K562 (cell line): Measurements from ENCODE around the gene FGFRL1. TPM values are rescaled to one million over a fixed set of nuclear protein-coding genes. Genes with fewer than 3 reads are reported as not detected.

ENCODE experiments used
- CAMTA2 ChIP-seq: fragments of 250-450 bp; sonication (Bioruptor Pico); conservative IDR thresholded peaks from 2 replicates; pipeline ENCODE4 v1.5.1; 2022
- CREB1 ChIP-seq, 2 experiments: sonication (generic) in 1 of 2; formaldehyde crosslinking in 1 of 2; IDR thresholded peaks; 2 replicates each; pipeline versions ENCODE4 v1.6.1 to v1.8.0; 2012 to 2022; ENCODE audit warnings: inconsistent platforms in 1 of 2, mild to moderate bottlenecking in 1 of 2, missing genetic modification reagents in 1 of 2, moderate library complexity in 1 of 2
- CREB5 ChIP-seq: fragments of 250-450 bp; sonication (Bioruptor Pico); IDR thresholded peaks from 2 replicates; pipeline ENCODE4 v1.5.0; 2020; ENCODE audit warnings: mild to moderate bottlenecking
- EP400 ChIP-seq: fragments of 450-650 bp; IDR thresholded peaks from 2 replicates; pipeline ENCODE4 v1.6.1; 2017; ENCODE audit warnings: antibody characterized with exemption, mild to moderate bottlenecking, moderate library complexity
- ESRRA ChIP-seq: fragments of 450-650 bp; IDR thresholded peaks from 2 replicates; pipeline ENCODE4 v1.6.1; 2014; ENCODE audit warnings: low read depth, mild to moderate bottlenecking, moderate library complexity, borderline replicate concordance
- HMGN3 ChIP-seq: IDR thresholded peaks from 2 replicates; pipeline ENCODE4 v1.6.1; 2011; ENCODE audit warnings: borderline replicate concordance, low read depth, mild to moderate bottlenecking, mixed read lengths, low read length; ENCODE audit not compliant: insufficient read length; ENCODE audit errors: extremely low read depth
- KDM5B ChIP-seq: fragments of 200-600 bp; sonication (generic); IDR thresholded peaks from 2 replicates; pipeline ENCODE4 v1.6.1; 2012; ENCODE audit warnings: low read depth, mild to moderate bottlenecking, moderate library complexity, low read length, control low read depth, inconsistent platforms; ENCODE audit not compliant: insufficient replicate concordance
- KHSRP ChIP-seq: fragments of 450-650 bp; IDR thresholded peaks from 2 replicates; pipeline ENCODE4 v1.6.1; 2017
- MTA3 ChIP-seq: fragments of 450-650 bp; formaldehyde crosslinking; IDR thresholded peaks from 2 replicates; pipeline ENCODE4 v1.6.1; 2017; ENCODE audit warnings: mild to moderate bottlenecking, borderline replicate concordance
- NRF1 ChIP-seq, 2 experiments: fragments of 450-650 bp; IDR thresholded peaks in 1 of 2; conservative IDR thresholded peaks in 1 of 2; 2 replicates each; pipeline ENCODE4 v1.6.1; 2014; ENCODE audit warnings: mild to moderate bottlenecking in 2 of 2
- SAFB ChIP-seq: fragments of 200-400 bp; formaldehyde crosslinking; IDR thresholded peaks from 2 replicates; pipeline ENCODE4 v1.6.1; 2017; ENCODE audit warnings: low read depth, low read length, borderline replicate concordance
- SAP30 ChIP-seq: fragments of 200-600 bp; sonication (generic); IDR thresholded peaks from 2 replicates; pipeline ENCODE4 v1.6.1; 2012; ENCODE audit warnings: borderline replicate concordance, low read depth, mild to moderate bottlenecking, moderate library complexity, low read length, control low read depth, inconsistent platforms; ENCODE audit not compliant: insufficient read depth, poor library complexity, severe bottlenecking
- SMARCA5 ChIP-seq: fragments of 450-650 bp; IDR thresholded peaks from 2 replicates; pipeline ENCODE4 v1.6.1; 2016
- TARDBP ChIP-seq: fragments of 450-650 bp; IDR thresholded peaks from 2 replicates; pipeline ENCODE4 v1.6.1; 2016
- ZBTB1 ChIP-seq: sonication (generic); formaldehyde crosslinking; IDR thresholded peaks from 2 replicates; pipeline ENCODE4 v1.8.1; 2023; ENCODE audit warnings: missing genetic modification reagents, low read depth, mild to moderate bottlenecking, borderline replicate concordance
- ZFX ChIP-seq: sonication (generic); formaldehyde crosslinking; IDR thresholded peaks from 2 replicates; pipeline ENCODE4 v1.8.0; 2022; ENCODE audit warnings: mild to moderate bottlenecking, missing genetic modification reagents, moderate library complexity
- ZNF217 ChIP-seq: sonication (generic); formaldehyde crosslinking; IDR thresholded peaks from 2 replicates; pipeline ENCODE4 v1.8.0; 2022; ENCODE audit warnings: mild to moderate bottlenecking, missing genetic modification reagents
- polyA plus RNA-seq, 8 experiments: library from polyadenylated mRNA; depleted of rRNA in 4 of 8; stranded (reverse) in 5 of 8; unstranded in 3 of 8; fragments of >200 nt; fragmentation: Nextera tagmentation in 2 of 8; fragmentation: Illumina TruSeq in 1 of 8; extraction: Ambion mirVana in 2 of 8; extraction: Trizol in 1 of 8; gene quantifications; 2 replicates each; pipeline versions ENCODE4 v1.2.1 to v1.2.3, GENCODE V29; 2011 to 2014; ENCODE audit warnings: inconsistent platforms in 1 of 8, missing spikeins in 1 of 8
- total RNA-seq, 7 experiments: library from RNA; depleted of rRNA in 6 of 7; stranded (reverse); fragments of >200 nt in 6 of 7; fragmentation: Illumina TruSeq in 2 of 7; extraction: Trizol in 2 of 7; gene quantifications; 2 replicates each; pipeline versions ENCODE4 v1.2.1 to v1.2.3, GENCODE V29; 2011 to 2021; ENCODE audit warnings: low replicate concordance in 1 of 7
- TF ChIP-seq, protein P1 (sequence below): sonication (generic); formaldehyde crosslinking; IDR thresholded peaks from 2 replicates; pipeline ENCODE4 v1.8.0; 2022; ENCODE audit warnings: missing genetic modification reagents, mild to moderate bottlenecking, borderline replicate concordance
- TF ChIP-seq, protein P2 (sequence below): fragments of 450-650 bp; IDR thresholded peaks from 2 replicates; pipeline ENCODE4 v1.7.1; 2018; ENCODE audit warnings: mild to moderate bottlenecking, low read depth; ENCODE audit not compliant: partially characterized antibody
- TF ChIP-seq, protein P3 (sequence below): fragments of 200-800 bp; sonication (Bioruptor generic); IDR thresholded peaks from 2 replicates; pipeline ENCODE4 v1.6.1; 2017; ENCODE audit warnings: missing genetic modification characterization, missing compliant biosample characterization

The FGFRL1 gene
- total and polyA plus RNA-seq, 9 of the 15 experiments (the other 6 are each of a cell fraction or from before 2014, with no cell fraction given), result 0.34 to 49.9 (median 14.6) TPM

DNA sequence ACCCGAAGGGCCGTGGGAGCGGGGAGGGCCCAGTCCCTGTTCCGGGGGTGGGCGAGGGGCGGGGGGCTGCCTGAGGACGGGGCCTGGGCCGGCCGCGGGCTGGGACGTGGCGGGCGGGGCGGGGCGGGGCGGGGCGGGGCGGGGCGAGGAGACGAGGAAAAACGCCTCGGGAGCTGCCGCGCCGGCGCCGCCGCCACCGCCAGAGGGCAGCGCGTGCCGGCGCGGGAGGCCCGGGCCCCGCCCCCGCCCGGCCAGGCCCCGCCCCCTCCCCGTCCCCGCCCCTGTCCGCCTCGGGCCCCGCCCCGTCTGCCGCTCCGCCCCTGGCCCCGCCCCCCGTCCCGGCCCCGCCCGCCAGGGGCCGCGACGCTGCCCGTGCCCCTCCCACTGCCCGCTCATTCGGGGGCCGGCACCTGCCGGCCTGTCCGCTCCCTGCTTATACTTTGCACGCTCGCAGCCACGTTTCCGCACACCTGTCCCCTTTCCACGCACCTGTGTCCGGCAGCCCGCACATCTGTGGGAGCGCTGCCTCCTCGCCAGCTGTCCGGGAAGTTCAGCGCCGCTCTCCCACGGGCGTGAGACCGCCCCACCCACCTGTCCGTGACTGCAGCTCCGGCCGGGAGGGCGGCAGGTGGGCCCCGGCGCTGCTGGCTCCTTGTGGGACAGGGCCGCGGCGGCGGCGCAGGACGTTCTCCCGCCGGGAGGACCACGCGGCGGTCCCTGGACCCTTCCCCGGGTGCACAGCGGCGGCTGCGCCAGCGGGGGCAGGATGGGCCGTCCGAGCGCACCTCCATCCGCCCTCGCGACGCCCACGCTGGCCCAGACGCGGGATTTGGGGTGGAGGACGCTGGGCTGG is 1.7 kb upstream of the FGFRL1 start (continued):
- TF ChIP-seq ESRRA (no peak), SAP30 (peak; percentile 73), ZFX (CRISPR knock-in tag) (peak; percentile 35), NRF1 (conservative IDR thresholded peaks at IDR 0.05 in 1 of 2, IDR thresholded peaks at IDR 0.05 in 1 of 2) (peak; percentile 85 to 87), HMGN3 (peak; percentile 60), CREB5 (CRISPR knock-in tag) (no peak), KHSRP (no peak), CAMTA2 (CRISPR knock-in tag) (0 out of 2 replicates have a peak, but pooled peaks have one; percentile 13), ZNF217 (CRISPR knock-in tag) (no peak), CREB1 (IDR thresholded peaks at IDR 0.05) (no peak), CREB1 (CRISPR knock-in tag; IDR thresholded peaks at IDR 0.05) (peak; percentile 35; the same call in 1 of the 2 replicates), EP400 (no peak; the same call in 1 of the 2 replicates), ZBTB1 (peak; percentile 36; the same call in 1 of the 2 replicates), MTA3 (peak; percentile 27; the same call in 1 of the 2 replicates), TARDBP (0 out of 2 replicates have a peak, but pooled peaks have one; percentile 28), SAFB (peak; percentile 83), SMARCA5 (no peak), KDM5B (peak; percentile 62)
- TF ChIP-seq, protein P1, sequence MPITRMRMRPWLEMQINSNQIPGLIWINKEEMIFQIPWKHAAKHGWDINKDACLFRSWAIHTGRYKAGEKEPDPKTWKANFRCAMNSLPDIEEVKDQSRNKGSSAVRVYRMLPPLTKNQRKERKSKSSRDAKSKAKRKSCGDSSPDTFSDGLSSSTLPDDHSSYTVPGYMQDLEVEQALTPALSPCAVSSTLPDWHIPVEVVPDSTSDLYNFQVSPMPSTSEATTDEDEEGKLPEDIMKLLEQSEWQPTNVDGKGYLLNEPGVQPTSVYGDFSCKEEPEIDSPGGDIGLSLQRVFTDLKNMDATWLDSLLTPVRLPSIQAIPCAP (CRISPR knock-in tag), result no peak
- TF ChIP-seq, protein P2, sequence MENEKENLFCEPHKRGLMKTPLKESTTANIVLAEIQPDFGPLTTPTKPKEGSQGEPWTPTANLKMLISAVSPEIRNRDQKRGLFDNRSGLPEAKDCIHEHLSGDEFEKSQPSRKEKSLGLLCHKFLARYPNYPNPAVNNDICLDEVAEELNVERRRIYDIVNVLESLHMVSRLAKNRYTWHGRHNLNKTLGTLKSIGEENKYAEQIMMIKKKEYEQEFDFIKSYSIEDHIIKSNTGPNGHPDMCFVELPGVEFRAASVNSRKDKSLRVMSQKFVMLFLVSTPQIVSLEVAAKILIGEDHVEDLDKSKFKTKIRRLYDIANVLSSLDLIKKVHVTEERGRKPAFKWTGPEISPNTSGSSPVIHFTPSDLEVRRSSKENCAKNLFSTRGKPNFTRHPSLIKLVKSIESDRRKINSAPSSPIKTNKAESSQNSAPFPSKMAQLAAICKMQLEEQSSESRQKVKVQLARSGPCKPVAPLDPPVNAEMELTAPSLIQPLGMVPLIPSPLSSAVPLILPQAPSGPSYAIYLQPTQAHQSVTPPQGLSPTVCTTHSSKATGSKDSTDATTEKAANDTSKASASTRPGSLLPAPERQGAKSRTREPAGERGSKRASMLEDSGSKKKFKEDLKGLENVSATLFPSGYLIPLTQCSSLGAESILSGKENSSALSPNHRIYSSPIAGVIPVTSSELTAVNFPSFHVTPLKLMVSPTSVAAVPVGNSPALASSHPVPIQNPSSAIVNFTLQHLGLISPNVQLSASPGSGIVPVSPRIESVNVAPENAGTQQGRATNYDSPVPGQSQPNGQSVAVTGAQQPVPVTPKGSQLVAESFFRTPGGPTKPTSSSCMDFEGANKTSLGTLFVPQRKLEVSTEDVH, result no peak
- TF ChIP-seq, protein P3, sequence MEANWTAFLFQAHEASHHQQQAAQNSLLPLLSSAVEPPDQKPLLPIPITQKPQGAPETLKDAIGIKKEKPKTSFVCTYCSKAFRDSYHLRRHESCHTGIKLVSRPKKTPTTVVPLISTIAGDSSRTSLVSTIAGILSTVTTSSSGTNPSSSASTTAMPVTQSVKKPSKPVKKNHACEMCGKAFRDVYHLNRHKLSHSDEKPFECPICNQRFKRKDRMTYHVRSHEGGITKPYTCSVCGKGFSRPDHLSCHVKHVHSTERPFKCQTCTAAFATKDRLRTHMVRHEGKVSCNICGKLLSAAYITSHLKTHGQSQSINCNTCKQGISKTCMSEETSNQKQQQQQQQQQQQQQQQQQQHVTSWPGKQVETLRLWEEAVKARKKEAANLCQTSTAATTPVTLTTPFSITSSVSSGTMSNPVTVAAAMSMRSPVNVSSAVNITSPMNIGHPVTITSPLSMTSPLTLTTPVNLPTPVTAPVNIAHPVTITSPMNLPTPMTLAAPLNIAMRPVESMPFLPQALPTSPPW (CRISPR knock-in tag), result peak; percentile 84
